GM12801 (cell line): ENCODE data around the gene ETS1.

Source experiments
- TF ChIP-seq, protein P1 (sequence below): IDR thresholded peaks from one replicate; pipeline ENCODE4 v1.5.1; 2011; ENCODE audit warnings: control low read depth; ENCODE audit not compliant: insufficient read length; ENCODE audit errors: extremely low read depth

Gene ETS1

DNA sequence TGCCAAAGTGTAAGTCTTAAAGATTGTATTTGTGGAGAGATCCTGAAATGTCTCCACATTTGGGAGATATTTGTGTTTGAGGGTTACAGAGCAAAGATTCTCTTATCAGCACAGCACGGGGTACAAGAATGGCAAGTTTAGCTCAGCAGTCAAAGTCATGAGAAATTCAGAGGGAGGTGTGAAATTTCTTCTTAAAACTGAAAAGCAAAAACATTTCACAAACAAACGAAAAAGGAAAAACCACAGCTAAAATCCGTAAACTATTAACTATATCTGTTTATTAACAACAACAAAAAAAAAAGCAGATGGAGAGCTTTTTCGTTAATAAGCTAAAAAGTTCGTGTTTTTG is 40.9 kb upstream of the ETS1 start:
- TF ChIP-seq, protein P1, sequence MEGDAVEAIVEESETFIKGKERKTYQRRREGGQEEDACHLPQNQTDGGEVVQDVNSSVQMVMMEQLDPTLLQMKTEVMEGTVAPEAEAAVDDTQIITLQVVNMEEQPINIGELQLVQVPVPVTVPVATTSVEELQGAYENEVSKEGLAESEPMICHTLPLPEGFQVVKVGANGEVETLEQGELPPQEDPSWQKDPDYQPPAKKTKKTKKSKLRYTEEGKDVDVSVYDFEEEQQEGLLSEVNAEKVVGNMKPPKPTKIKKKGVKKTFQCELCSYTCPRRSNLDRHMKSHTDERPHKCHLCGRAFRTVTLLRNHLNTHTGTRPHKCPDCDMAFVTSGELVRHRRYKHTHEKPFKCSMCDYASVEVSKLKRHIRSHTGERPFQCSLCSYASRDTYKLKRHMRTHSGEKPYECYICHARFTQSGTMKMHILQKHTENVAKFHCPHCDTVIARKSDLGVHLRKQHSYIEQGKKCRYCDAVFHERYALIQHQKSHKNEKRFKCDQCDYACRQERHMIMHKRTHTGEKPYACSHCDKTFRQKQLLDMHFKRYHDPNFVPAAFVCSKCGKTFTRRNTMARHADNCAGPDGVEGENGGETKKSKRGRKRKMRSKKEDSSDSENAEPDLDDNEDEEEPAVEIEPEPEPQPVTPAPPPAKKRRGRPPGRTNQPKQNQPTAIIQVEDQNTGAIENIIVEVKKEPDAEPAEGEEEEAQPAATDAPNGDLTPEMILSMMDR: no peak

DNA sequence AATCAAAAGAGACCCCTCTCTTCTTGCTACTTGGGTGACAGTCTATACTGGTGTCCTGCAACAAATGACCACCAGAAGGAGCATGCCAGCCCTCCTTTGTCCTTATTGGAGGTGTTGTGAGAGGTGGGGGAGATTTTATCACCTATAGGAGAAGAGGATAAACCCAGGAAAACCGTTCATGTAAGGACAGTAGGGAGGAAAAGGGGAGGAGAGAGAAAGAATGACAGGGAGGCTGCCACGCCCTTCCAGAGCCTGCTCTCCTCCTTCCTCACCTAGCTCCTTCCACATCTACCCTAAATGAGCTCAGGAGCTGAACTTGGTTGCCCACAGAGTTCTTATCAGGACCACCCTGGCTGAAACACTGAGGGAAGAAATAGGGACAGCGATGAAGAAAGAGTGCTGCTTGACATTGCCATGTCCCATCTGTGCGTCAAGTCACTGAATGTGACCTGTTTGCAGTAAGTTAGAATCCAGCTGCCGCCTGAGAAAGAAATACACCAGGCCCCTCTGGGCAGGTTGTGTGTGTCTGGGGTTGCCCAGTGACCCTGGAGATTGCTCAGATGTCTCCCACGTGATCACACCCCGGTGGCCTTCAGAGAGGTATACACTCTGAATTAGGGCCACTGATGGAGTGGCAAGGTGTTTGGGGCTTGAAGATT is 40.4 kb upstream of the ETS1 start:
- TF ChIP-seq, protein P1: no peak

DNA sequence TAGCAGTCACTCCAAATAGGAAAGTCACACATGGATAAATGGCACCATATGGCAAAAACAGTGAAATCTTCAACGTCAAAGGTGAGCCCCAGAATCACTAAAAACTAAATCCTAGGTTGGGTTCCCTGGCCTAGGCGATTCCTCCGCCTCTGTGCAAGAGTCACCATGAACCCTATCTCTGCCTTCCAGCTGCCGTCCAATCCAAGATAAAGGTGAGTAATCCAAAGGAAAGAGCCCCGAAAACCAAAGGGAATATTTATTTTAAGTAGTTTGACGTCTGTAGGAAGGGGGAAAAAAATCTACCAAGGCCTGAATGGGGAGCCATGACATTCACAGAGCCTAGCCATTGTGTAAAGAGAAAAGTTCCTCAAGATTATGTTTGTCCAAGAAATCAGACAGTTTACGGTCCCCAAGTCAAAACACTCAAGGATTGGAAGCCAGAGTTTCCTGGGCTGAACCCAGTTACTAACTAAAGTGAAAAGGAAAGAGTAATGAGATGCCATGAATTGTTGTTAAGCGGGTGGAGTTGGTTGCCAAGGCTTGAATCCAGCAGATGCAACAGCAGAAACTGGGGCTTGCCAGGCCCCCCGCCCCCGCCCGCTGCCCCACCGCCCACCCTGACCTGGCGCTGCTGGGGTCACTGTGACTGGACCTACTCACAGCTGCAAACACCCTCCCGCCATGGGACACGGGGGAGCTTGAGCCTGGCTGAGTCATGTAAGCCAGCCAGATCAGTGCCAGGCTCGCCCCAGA is 39.7 kb upstream of the ETS1 start:
- TF ChIP-seq, protein P1: no peak

DNA sequence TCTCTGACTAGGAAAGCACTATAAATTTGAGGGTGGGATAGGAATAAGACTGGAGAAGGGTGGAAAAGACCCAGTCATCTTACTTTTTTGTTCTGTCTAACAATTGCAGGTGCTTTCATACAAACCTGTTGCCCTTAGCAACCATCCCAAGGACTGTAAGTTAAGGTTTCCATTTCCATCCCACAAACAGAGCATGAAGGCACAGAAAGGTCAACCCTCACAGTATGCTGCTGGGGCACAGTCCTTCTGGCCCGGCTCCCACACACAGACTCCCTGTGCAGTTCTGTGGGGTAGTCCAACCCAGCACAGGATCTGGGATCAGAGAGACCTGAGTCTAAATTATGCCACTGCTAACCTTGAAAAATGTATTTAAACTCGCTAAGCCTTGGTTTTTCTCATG is 38.4 kb upstream of the ETS1 start:
- TF ChIP-seq, protein P1: no peak

DNA sequence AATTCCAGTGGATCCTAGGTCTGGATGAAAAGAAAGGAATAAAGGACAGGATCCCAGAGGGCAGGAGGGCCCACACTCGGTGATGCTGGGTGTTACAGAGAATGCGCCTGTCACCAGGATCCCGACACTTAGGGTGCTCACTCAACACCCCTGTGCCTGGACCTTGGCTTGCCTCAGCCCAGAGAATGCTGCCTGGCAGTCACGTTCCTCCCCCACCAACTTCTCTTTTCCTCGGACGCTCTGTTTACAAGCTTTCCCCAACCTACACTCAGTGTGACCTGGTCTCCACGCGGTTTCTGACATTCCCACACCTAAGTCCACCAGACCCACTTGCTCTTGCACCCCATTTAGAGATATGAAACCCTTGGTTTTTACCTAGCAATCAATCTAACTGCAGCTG is 38.0 kb upstream of the ETS1 start:
- TF ChIP-seq, protein P1: no peak

DNA sequence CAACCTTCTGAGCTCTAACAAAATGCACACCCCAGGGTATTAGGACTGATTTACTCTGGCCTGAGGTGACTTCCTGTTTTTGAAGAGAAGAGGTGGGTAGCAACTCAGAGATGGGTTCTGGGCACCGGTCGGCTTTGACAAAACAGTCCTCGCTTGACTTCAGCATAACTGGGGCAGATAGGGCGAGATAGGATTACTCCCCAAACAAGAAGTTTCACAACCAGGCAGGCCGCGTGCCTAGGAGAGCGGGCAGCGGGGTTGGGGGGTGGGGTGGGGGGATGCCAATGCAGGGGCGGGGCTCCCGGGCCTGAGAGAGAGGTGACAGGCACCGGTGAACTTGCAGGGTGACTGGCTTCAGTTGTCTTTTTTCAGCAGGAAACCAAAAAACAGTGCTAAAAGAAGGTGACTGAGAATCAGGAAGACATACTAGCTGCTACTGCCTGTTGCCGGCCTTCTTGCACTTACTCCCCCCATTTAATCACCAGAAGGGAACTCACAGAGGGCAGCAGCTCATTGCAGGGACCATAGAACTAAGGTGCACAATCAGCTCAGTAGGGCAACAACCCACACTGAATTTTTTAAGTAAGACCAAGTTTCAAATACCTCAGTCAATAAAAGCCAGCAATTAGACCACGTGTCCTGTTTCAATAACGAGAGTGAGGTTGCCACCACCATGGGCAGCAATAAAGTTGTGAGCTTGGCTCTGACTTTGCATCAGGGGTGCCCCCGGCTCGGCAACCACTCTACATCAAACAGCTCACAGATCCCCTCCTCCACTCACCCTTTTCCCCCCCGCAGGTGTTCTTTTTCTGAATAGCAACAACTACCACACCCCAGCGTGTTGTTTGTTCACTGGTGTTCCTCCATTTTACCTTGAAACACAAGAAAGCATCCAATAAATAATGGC is 37.2 kb upstream of the ETS1 start:
- TF ChIP-seq, protein P1: no peak

DNA sequence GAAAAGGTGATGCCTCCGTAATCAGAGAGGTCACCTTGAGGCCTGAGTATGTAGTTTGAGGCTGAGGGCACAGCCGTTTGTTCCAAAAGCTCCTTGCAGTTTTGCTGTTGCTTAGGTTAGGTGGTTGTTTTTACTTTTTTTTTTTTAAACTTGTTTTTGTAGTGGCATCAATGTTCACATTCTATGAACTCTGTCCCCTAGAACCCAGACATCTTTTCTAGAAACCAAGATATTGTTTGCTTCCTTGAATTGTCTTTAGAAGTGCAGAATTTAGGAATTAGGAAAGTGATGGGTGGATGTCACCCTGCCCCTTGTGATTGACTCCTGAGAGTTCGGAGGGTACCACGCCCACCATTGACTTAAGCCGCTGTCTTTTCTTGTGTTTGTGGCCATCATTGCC is 35.7 kb upstream of the ETS1 start:
- TF ChIP-seq, protein P1: no peak
